AG10803 (cell line): ENCODE measurements around the gene AIG1.

Experiments used
- DNase-seq: peaks from one replicate; pipeline ENCODE4 v3.0.0; 2010; ENCODE audit warnings: low read depth
- H3K4me3 ChIP-seq: 2 replicates; pipeline ENCODE4 v1.5.1; 2011; ENCODE audit warnings: mild to moderate bottlenecking, low read length, control low read depth
- TF ChIP-seq, protein P1 (sequence below): conservative IDR thresholded peaks from 2 replicates; pipeline ENCODE4 v1.5.1; 2011; ENCODE audit warnings: mild to moderate bottlenecking, low read length, control low read depth, inconsistent platforms

AIG1 gene

GRCh38 chr6:143271024-143271423 is 210.3 kb downstream of the AIG1 start:
- DNase-seq = peak; percentile 94
- no peak overlapping the region for H3K4me3 ChIP-seq
- TF ChIP-seq, protein P1, sequence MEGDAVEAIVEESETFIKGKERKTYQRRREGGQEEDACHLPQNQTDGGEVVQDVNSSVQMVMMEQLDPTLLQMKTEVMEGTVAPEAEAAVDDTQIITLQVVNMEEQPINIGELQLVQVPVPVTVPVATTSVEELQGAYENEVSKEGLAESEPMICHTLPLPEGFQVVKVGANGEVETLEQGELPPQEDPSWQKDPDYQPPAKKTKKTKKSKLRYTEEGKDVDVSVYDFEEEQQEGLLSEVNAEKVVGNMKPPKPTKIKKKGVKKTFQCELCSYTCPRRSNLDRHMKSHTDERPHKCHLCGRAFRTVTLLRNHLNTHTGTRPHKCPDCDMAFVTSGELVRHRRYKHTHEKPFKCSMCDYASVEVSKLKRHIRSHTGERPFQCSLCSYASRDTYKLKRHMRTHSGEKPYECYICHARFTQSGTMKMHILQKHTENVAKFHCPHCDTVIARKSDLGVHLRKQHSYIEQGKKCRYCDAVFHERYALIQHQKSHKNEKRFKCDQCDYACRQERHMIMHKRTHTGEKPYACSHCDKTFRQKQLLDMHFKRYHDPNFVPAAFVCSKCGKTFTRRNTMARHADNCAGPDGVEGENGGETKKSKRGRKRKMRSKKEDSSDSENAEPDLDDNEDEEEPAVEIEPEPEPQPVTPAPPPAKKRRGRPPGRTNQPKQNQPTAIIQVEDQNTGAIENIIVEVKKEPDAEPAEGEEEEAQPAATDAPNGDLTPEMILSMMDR = 0 out of 2 replicates have a peak, but pooled peaks have one; percentile 2

- no peak for DNase-seq
- no peak overlapping the region for H3K4me3 ChIP-seq
- TF ChIP-seq, protein P1 = no peak
Observed at GRCh38 chr6:143276436-143276835, 215.7 kb downstream of the AIG1 start.

GRCh38 chr6:143279385-143279784 is 218.7 kb downstream of the AIG1 start:
- TF ChIP-seq, protein P1 = peak; percentile 37
- no peak for DNase-seq
- H3K4me3 ChIP-seq = no peak overlapping the region

DNA sequence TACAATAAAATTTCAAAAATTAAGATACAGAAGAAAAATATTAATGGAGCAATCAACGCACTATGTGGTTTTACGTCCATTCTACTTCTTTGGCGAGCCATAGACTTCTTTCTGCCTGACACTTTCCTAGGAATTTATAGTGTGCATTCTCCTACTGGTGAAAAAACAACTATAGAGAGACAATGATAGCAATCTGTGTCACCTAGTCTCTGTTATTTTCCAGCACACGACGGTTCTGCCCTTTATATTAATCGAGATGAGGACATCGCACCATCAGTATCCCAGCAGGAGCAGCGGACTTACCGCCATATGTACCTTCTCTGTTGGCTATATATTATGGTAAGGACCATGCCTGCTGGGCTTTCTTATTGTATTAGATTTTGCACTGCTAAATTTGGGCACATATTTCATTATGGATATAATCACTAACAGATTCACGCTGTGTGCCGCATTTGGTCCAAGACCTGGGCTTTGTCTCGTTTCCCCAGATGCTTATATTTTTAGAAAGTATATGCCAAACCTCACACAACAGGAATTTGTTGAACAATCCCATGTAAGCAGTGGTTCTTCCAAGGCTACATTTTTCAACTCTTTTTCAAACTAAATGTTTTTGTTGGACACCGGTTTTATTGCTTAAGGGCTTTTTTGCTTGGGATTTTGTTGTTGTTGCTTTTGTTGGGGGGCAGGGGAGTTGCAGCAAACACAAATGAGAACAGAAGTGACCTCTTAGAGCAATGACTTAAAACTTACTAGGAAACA is 223.4 kb downstream of the AIG1 start:
- TF ChIP-seq, protein P1 = no peak
- no peak overlapping the region for H3K4me3 ChIP-seq
- DNase-seq = peak; percentile 94

DNA sequence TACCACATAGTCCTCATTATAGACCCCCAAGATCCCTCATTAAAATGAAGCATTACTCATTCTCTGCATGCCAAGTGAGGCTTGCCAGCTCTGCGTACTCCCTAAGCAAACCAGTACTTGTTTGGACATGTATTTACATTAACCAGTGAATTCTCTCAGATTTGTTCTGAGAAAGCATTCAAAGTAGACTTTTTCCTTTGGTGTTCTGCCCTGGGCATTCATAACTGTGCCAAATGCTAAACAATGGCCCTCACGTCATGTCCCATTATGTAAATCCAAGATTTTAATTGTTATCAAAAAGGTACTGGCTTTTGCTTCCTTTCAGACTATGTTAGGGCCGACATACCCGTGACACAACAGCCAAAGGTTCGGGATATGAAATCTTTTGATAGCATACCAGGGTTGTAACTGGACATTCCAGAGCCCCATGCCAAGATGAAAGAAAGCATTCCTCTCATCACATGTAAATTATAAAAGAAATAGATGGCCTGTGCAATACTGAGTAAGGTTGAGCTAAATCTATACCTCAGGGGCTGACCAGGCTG is 225.6 kb downstream of the AIG1 start:
- peak; percentile 64 for DNase-seq
- TF ChIP-seq, protein P1 = no peak
- no peak overlapping the region for H3K4me3 ChIP-seq

DNA sequence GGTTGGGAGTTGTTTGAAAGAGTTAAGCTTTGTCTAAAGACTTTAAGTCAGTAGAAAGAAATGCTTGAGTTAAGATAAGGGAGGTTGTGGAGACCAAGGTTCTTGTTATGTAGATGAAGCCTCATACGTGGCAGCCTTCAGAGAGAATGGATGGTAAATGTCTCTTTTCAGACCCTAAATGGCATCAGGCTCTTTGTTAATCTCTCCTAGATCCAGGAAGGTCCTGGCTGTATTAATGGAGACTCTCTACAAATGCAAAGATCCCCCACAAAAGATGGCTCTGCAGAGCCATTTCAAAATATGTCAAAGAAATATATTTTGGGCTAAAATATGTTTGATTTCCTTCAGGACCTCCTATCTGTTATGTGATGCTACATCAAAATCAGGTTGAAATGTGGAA is 228.2 kb downstream of the AIG1 start:
- TF ChIP-seq, protein P1 = no peak
- DNase-seq = no peak
- H3K4me3 ChIP-seq = no peak overlapping the region

- H3K4me3 ChIP-seq = no peak overlapping the region
- TF ChIP-seq, protein P1 = no peak
- no peak for DNase-seq
Observed at GRCh38 chr6:143290206-143290605, 229.5 kb downstream of the AIG1 start.
